Measurements from ENCODE around the gene RASA3. TPM values are rescaled to one million over a fixed set of nuclear protein-coding genes. Genes with fewer than 3 reads are reported as not detected.
A peak's percentile ranks its signal among the peaks of the same experiment; 100 is the strongest.
"Not testable (repeated sequence)": the region's sequence is repeated elsewhere in the genome, so short reads cannot be mapped to it uniquely, and the experiment has no call there.

The RASA3 gene
- total and polyA plus RNA-seq, 2 of the 4 experiments (the other 2 are of a cell fraction): 21.0 to 31.4 TPM

- Histone ChIP-seq H3K56ac (ENCODE audit: extremely low read depth, insufficient read depth, low read length) (no peak overlapping the region), H3K4me2 (ENCODE audit: low read depth, low read length) (no peak overlapping the region), H2BK120ac (ENCODE audit: low read depth, low read length) (no peak overlapping the region), H3K27me3 (ENCODE audit: control insufficient read depth, insufficient read depth, low read length) (no peaks in the 10 kb centered on the region), H3K36me3 (ENCODE audit: control insufficient read depth, insufficient read depth, low read length) (peaks cover 42% of the 10 kb centered on the region), H3K79me1 (ENCODE audit: low read depth in 1 of 2, low read length in 2 of 2) (peaks cover 25 to 38% of the 10 kb centered on the region in 2 experiments), H3K18ac (ENCODE audit: low read depth, low read length) (no peak overlapping the region), H3K27ac (ENCODE audit: insufficient read depth, low read length) (no peak overlapping the region), H2AK5ac (ENCODE audit: low read depth, low read length) (no peak overlapping the region), H3K9me3 (ENCODE audit: control insufficient read depth, insufficient read depth, low read length) (no peaks in the 10 kb centered on the region), H2BK5ac (ENCODE audit: low read depth, low read length, poor library complexity, severe bottlenecking) (peak overlapping the region; percentile 58), H3K9me1 (ENCODE audit: insufficient read depth, low read length) (peaks cover 8% of the 10 kb centered on the region), H3K4me3 (ENCODE audit: insufficient read depth, low read depth, low read length) (no peak overlapping the region), H2BK20ac (ENCODE audit: low read depth, low read length) (no peak overlapping the region), H3K4ac (ENCODE audit: low read depth, low read length) (no peak overlapping the region), H4K91ac (ENCODE audit: insufficient read depth, low read depth, low read length) (no peak overlapping the region), H3K23ac (ENCODE audit: low read depth, low read length) (no peak overlapping the region), H2BK15ac (ENCODE audit: low read depth, low read length) (no peak overlapping the region), H4K8ac (ENCODE audit: low read depth in 2 of 2, low read length in 2 of 2) (no peak overlapping the region), H3K14ac (replicated peaks; ENCODE audit: low read depth, low read length) (no peak overlapping the region), H3K9ac (ENCODE audit: low read depth, low read length) (no peak overlapping the region), H2AK9ac (replicated peaks; ENCODE audit: low read depth, low read length, poor library complexity) (no peak overlapping the region), H2AFZ (replicated peaks; ENCODE audit: low read length, poor library complexity) (peak overlapping the region; percentile 11), H4K20me1 (ENCODE audit: insufficient read depth, low read length) (peaks cover 12% of the 10 kb centered on the region; the same call in 1 of the 2 replicates), H3K4me1 (ENCODE audit: control insufficient read depth, insufficient read depth, low read length) (no peaks in the 10 kb centered on the region), H4K5ac (ENCODE audit: low read depth, low read length) (no peak overlapping the region)
- TF ChIP-seq MAFK (IDR thresholded peaks at IDR 0.05; ENCODE audit: low read depth, low read length) (no peak), RAD21 (IDR thresholded peaks at IDR 0.05; ENCODE audit: low read length) (no peak), CHD1 (IDR thresholded peaks at IDR 0.05; ENCODE audit: low read depth, low read length) (no peak), MAZ (IDR thresholded peaks at IDR 0.05; ENCODE audit: borderline replicate concordance, low read depth, low read length) (no peak), ELK1 (IDR thresholded peaks at IDR 0.05; ENCODE audit: borderline replicate concordance, low read depth, low read length) (no peak)
- dilution Hi-C loops (cut with HindIII; ENCODE audit: low sequenced_read_pairs, unreplicated experiment) (no loop called here), in situ Hi-C loops (cut with MboI; ENCODE audit: low sequenced_read_pairs) (no loop called here), intact Hi-C loops (cut with micrococcal nuclease) (no loop called here)
- CTCF ChIA-PET: no interaction called here
- DNase-seq (no peak), ATAC-seq (ENCODE audit: low read depth) (no peak)
- no TSS peak for BruUV-seq (replicated peaks)
- 100% methylated on average over 1 to 2 of the region's 8 CpGs for WGBS, 2 experiments (ENCODE audit: extremely low coverage in 2 of 2, insufficient read length in 1 of 2)
- POLR2A ChIA-PET (ENCODE audit: unreplicated experiment): no interaction called here
These were observed 142.7 kb downstream of the RASA3 start for GRCh38 chr13:113989585-113990300.

GRCh38 chr13:113988859-113989258 lies 143.6 kb downstream of the RASA3 start:
- not testable (repeated sequence) for ATAC-seq (ENCODE audit: low read depth)
- 96% methylated on average over 6 of the region's 6 CpGs; no CpG with 5 or more reads in 1 of the 2 experiments for WGBS, 2 experiments (ENCODE audit: extremely low coverage in 2 of 2, insufficient read length in 1 of 2)

More at GRCh38 chr13:113988859-113989258, 143.6 kb downstream of the RASA3 start:
- H4K5ac ChIP-seq (ENCODE audit: low read depth, low read length); H3K4me1 ChIP-seq (ENCODE audit: control insufficient read depth, insufficient read depth, low read length); intact Hi-C loops (cut with micrococcal nuclease); H2BK120ac ChIP-seq (ENCODE audit: low read depth, low read length); dilution Hi-C loops (cut with HindIII; ENCODE audit: low sequenced_read_pairs, unreplicated experiment); H2AK9ac ChIP-seq (replicated peaks; ENCODE audit: low read depth, low read length, poor library complexity); H3K9ac ChIP-seq (ENCODE audit: low read depth, low read length); H3K18ac ChIP-seq (ENCODE audit: low read depth, low read length); H2AFZ ChIP-seq (replicated peaks; ENCODE audit: low read length, poor library complexity); H3K23ac ChIP-seq (ENCODE audit: low read depth, low read length); H4K91ac ChIP-seq (ENCODE audit: insufficient read depth, low read depth, low read length); H3K4me2 ChIP-seq (ENCODE audit: low read depth, low read length); POLR2A ChIA-PET (ENCODE audit: unreplicated experiment); H3K9me1 ChIP-seq (ENCODE audit: insufficient read depth, low read length); H3K27me3 ChIP-seq (ENCODE audit: control insufficient read depth, insufficient read depth, low read length); H2AK5ac ChIP-seq (ENCODE audit: low read depth, low read length); in situ Hi-C loops (cut with MboI; ENCODE audit: low sequenced_read_pairs); H3K4ac ChIP-seq (ENCODE audit: low read depth, low read length); BruUV-seq (replicated peaks); H3K27ac ChIP-seq (ENCODE audit: insufficient read depth, low read length); H3K9me3 ChIP-seq (ENCODE audit: control insufficient read depth, insufficient read depth, low read length); H3K14ac ChIP-seq (replicated peaks; ENCODE audit: low read depth, low read length); DNase-seq; H2BK20ac ChIP-seq (ENCODE audit: low read depth, low read length); H3K4me3 ChIP-seq (ENCODE audit: insufficient read depth, low read depth, low read length); H2BK15ac ChIP-seq (ENCODE audit: low read depth, low read length); H4K8ac ChIP-seq (ENCODE audit: low read depth in 2 of 2, low read length in 2 of 2); H3K56ac ChIP-seq (ENCODE audit: extremely low read depth, insufficient read depth, low read length); CTCF ChIA-PET: not testable (repeated sequence)
- peak overlapping the region; percentile 45 for H2BK5ac ChIP-seq (ENCODE audit: low read depth, low read length, poor library complexity, severe bottlenecking)
- H4K20me1 ChIP-seq (ENCODE audit: insufficient read depth, low read length): peaks cover 12% of the 10 kb centered on the region; the same call in 1 of the 2 replicates
- peaks cover 25 to 38% of the 10 kb centered on the region in 2 experiments for H3K79me1 ChIP-seq (ENCODE audit: low read depth in 1 of 2, low read length in 2 of 2)
- peaks cover 39% of the 10 kb centered on the region for H3K36me3 ChIP-seq (ENCODE audit: control insufficient read depth, insufficient read depth, low read length)

Measured in IMR-90 (cell line).